Fibroblast of skin of scalp (primary cell): ENCODE measurements around the gene PAX7. TPM values are rescaled to one million over a fixed set of nuclear protein-coding genes. Genes with fewer than 3 reads are reported as not detected.
"Not testable (repeated sequence)": the region's sequence is repeated elsewhere in the genome, so short reads cannot be mapped to it uniquely, and the experiment has no call there.

ENCODE experiments used
- DNase-seq: peaks from one replicate; pipeline ENCODE4 v3.0.0-alpha.2; 2013
- polyA plus RNA-seq, 2 experiments: library from polyadenylated mRNA; unstranded; fragments of 120-200 nt; gene quantifications; one replicate each; pipeline ENCODE4 v1.2.1, GENCODE V29; 2013; ENCODE audit not compliant: insufficient read length in 2 of 2

PAX7 gene
- polyA plus RNA-seq (2013, experiment 1 of 2; ENCODE audit: insufficient read length): 0.34 TPM
- 1.2 TPM for polyA plus RNA-seq (2013, experiment 2 of 2; ENCODE audit: insufficient read length)

DNA sequence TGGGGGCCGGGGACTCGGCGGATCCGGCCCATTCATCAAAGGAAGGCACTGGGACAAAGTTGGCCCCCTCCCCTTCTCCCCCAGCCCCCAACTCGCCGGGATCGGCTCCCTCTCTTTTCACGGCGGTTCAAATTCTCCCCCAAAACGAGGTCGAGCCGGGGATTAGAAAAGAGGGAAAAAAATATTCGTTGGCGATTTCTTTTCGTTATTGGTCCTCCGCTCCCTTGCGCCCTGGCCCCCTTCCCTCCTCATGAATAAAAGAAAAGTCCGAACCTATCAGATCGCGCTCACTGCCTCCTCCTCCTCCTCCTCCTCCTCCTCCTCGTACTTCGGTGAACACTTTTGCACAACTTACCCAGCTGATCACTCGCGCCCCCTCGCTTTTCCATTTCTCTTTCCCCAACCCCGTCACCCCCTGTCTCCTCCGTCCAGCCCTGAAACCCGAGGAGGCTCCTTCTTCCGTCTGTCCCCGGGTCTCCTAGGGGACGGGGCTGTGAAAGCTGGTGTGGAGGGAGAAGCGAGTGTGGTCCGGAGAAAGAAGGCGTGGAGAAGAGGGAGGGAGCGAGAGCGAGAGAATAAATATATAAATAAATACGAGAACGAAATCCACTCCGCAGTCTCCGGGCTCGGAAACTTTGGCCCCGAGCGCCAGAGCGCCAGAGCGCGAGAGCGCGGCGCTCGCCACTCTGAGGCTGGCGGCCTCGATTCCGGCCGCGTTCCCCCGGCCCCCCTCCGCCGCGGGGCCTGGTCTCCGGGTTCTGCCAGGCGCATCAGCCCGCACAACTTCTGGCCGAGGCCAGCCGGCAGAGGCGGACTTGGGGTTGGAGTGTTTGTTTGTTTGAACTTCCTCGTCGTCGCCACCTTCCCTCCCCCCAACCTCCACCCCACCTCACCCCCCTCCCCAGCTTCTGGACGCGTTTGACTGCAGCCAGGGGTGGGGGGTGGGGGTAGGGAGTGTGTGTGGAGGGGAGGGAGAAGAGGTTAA is at the start of gene PAX7:
PAX7 (plus strand) TSS at position 336 of the 985 bp plus-strand sequence. CDS start 758 bp downstream, outside the sequence.
- no peak for DNase-seq

DNA sequence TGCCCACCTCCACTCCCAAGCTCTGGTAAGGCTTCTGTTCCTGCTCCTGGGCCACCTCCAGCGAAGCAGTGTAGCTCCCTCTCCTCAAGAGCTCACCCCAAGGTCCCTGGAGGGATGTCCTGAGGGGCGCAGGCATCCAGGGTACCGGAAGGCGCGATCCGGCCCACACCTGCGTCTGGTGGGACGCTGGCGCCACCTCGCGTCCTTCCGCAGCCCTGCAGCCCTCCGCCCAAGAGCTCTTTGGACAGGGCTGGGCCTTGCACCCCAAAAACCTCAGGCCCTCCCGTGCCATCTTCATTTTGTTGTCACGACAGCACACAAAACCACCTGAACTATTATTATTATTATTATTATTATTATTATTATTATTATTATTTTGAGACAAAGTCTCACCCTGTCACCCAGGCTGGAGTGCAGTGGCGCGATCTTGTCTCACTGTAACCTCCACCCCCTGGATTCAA is 49.2 kb upstream of the PAX7 start:
- DNase-seq: no peak

DNA sequence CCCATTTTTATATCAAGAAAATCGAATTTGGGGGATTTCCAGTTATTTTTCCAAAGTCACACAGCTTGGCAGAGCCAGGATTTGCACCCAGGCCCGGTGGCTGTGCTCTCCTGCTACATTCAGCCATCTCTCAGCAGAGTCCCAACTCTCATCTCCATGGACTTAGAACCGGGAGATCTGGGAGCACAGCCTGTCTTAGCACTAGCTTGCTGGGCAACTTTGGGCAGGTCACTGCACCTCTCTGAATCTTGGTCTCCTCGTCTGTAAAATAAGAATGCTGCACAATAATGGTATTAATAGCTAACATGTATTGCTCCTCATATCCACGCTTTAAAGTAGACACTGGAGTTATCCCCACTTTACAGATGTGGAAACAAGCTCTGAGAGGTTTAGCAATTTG is 47.8 kb upstream of the PAX7 start:
- DNase-seq: no peak

DNA sequence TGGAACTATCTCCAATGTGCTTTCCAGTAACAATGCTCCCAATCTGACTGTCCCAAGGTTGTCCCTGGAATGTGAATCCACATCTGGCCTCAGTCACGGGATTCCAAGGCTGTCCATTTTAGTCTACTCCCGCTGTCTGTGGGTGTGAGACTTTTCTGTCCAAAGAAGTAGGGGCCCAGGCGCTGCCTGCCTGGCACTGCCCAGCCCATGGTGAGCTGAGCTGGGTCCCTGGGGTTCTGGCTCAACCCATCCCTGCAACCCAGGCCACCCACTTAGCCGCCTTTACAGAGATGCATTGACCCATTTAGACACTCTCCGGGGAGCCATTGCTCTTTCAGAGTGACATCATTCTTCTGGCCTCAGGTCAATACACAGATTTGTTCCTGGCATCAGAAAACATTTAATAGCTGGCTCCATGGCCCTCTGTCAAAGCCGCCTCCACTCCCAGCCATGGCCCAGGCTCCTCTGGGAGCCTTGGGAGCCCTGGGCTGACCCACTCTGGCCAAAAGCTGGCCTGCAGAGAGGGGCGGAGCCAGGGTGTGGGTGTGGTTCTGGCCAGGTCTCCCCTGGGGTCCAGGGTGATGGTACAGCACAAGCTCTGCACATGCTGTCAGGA is 47.2 kb upstream of the PAX7 start:
- DNase-seq: no peak

DNA sequence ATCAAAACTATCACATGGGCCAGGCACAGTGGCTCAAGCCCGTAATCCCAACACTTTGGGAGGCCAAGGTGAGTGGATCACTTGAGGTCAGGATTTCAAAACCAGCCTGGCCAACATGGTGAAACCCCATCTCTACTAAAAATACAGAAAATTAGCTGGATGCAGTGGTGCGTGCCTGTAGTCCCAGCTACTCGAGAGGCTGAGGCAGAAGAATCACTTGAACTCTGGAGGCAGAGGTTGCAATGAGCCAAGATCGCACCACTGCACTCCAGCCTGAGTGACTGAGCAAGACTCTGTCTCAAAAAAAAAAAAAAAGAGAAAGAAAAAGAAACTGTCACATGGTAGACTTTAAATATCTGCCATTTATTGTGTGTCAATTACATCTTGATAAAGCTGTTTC is 44.6 kb upstream of the PAX7 start:
- not testable (repeated sequence) for DNase-seq

DNA sequence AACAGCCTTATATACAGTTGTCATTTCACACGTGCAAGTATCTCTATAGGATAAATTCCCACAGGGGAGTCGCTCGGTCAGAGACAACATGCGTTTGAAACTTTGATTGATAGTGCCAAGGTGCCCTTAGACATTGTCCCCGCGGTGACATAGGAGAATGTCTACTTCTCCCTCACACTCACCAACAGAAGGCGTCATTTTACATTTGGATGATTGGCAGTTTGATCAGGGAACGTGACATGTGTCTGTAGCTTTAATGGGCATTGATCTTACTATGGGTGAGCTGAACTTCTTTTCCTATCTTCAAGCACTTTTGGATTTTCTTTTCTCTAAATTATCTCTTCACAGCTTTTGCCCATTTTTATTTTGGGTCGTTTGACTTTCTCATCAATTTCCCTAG is 42.6 kb upstream of the PAX7 start:
- DNase-seq: no peak

DNA sequence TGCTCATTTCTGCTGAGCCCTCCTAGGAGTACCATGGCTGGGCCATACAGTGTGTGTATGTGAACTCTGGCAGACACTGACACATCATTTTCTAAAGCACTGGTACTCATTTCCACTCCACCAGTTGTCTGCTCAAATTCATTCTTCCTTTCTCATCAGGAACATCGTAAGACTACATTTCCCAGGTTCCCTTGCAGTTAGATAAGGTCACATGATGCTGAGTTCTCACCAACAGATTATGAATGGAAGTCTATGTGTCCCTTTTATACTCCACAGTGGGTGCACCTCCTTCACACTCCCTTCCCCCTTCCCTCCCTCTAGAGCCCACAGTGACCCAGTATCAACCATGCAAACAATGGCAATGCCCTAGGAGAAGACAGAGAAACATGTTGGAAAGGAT is 38.3 kb upstream of the PAX7 start:
- DNase-seq: no peak

DNA sequence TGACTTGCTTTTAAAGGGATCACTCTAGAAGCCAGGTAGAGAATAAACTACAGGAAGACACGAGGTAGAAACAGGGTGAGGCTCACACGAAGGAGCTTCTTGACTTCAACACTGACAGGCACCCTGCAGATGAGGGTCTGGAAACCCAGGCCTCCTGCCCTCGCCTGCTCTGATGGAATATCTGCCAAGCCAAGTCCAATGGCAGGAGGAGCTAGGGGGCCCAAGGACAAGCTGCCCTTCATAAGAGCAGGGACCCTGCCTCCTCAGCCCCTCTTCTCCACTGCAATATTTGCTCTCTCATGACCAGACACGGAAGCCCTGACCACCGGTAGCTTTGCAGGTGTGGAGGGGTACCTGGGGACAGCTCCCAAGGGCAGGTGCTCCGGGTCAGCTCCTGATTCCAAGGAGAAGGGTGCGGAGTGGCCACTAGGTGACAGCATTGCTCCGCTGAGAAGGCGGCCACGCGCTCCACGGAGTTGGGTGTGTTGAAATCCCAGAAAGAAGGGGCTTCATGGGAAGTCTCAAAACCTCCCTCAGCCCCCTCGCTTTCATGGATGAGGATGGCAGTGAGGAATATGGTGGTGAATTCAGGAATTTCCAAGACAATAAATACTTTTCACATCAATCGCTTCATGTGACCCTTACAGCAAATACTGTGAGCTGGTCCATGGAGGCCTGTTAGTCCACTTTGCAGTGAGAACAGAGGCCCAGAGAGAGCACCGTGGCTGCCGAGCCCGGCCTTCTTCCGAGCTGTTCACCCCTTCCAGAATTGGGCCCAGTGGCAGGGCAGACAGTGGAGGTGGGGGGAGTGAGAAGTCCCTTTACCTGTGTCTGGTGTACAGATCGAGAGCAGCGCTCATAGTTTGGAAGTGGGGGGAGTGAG is 33.2 kb upstream of the PAX7 start:
- DNase-seq: peak; percentile 32

DNA sequence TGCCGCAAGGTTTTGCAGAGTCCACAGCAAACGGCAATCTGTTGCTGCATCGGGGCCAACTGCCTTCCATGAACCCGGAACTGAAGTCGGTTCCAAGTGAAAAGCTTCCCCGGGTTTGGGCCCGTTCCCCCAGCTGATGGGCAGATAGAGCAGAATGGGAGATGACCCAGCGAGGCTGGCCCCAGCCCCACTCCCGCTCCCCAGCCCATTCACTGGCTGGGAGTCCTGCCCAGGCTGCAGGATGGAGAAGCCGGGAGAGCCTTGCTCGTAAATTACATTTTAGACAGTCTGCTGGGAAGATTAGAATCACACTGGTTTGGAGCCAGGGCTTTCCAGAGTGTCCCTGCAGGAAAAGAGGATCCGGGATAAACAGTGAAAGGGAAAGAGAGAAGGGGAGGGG is 31.6 kb upstream of the PAX7 start:
- DNase-seq: no peak

DNA sequence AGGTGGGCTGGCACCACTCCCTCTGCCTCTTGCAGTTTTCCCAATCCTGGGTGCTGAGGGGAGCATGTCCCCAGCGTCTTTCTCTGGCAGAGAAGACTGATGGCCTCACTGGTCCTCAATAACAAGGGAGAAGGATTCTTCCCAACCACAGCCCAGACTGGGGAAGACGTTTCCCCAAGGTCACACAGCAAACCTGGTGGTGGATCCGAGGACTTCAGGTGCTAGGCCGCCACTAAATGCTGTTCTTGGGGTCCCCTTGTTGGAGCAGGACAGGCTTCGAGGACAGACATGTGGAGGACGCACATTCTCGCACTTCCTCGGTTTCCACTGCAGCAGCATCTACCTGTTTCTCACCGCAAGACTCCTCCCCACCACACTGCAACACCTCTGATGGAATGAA is 30.9 kb upstream of the PAX7 start:
- DNase-seq: no peak

DNA sequence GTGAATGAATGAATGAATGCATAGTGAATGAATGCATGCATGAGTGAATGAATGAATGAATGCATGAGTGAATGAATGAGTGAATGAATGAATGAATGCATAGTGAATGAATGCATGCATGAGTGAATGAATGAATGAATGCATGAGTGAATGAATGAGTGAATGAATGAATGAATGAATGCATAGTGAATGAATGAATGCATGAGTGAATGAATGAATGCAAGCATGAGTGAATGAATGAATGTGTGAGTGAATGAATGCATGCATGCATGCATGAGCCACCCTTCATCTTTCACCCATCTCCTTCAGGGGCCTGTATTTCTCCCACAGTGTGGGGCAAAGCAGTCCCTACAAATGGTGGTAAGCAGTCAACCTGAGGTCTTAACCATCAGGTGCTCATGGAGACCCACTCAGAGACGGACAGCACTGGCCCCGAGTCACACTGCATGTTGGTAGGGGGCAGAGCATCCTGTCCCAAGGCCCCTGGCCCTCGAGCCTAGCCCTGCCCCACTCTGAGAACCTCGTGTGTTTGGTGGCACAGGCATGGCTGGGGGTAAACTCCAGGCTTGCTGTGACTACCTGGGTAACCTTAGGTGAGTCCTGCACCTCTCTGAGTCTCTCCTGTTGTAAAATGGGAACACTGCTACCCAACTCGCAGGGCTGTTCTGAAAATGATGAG is 28.0 kb upstream of the PAX7 start:
- DNase-seq: no peak

DNA sequence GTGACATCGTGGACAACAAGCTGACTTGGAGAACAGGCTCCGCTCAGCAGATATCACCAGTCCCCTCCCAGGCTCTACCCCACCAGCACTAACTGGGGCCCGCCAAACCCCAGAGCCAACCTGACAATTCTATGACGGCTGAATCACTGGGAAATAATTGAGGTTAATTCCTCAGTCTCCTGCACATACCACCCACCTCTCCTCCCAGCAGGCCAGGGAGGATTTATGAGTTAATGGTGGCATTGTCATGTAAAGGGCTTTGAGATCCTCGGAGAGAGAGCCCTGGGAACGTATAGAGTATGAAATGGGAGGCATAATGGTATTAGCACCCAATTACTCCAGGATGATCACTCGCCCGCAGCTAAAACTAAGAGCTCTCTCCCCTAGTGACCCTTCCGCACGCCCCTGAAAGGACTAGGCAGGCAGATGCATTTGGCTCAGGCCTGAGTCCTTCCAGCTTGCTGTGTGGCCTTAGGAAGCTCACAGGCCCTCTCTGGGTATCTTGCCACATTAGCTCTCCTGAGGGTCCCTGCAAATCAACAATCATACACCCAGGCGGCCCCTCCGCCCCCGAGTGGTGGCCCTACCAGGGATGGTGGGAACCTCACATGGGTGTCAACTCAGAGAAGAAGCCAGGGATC is 27.3 kb upstream of the PAX7 start:
- no peak for DNase-seq

DNA sequence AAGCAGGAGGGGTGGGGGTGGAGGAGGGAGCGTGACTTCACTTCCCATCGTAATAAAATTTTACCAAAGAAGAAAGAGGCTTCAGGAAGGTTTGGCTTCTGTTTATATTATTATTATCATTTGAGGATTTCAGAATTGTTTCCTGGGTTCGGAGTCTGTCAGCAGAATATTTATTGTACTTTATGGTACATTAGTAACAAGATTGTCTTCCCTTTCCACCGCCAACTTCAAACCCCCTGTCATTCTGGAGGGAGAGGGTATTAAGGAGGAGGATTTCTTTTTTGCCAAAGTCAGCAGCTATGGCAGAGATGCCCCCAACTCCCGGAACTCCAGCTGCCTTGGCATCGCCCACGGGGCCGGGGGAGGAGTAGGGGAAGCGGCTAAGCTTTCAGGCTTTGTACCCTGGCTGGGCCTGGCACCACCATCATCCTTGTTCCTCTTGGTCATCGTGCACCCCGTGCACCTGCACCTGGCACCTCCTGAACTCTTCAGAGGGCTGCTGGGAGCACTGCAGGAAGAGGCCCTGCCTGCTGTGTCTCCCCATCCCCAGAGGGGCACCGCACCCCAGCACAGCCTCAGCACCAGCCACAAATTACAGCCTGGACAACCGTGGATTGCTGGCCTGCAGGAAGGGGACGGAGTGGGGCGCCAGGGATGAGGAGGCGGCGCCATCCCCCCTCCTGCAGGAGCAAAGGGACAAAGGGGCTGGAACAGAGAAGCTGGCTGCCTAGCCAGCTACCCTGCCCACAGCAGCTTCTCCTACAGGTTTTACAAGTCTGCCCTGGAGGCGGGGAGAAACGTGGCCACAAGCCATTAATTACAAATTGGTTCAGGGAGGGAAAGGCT is 24.0 kb upstream of the PAX7 start:
- no peak for DNase-seq

DNA sequence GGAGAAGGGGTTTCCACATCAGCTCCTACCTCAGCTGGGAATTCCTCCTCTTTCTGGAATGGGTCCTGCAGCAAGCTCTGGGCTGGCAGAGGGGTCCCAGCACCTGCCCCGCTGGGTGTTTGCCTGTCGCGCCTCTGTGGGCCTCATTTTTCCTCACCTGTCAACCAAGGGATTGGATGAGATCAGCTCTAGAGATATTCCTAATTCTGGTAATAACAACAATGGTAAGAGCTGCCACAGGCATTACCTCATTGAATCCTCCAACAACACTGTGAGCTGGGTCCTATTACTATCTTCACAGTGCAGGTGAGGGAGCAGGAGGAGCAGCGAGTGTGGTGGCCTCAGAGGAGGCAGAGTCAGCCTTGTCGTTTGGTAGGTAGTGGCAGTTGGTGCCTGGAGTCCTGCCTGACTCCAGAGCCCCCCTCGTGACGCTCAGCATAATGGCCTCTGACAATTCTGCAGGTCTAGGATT is 23.3 kb upstream of the PAX7 start:
- no peak for DNase-seq

DNA sequence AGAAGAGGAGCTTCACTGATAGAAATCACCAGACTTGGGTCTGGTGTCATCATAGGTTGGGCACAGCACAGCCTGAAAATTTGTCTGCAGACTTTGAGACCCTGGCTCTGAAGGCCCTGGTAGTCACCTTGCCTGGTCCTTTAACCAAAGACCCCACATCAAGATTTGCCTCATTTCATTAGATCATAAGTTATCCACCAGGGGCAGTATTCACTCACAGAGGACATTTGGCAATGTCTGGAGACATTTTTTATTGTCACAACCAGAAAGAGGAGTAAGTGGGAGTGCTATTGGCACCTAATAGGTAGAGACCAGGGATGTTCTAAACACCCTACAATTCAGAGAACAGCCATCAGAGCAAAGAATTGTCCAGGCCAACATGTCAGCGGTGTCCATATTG is 22.1 kb upstream of the PAX7 start:
- DNase-seq: no peak

DNA sequence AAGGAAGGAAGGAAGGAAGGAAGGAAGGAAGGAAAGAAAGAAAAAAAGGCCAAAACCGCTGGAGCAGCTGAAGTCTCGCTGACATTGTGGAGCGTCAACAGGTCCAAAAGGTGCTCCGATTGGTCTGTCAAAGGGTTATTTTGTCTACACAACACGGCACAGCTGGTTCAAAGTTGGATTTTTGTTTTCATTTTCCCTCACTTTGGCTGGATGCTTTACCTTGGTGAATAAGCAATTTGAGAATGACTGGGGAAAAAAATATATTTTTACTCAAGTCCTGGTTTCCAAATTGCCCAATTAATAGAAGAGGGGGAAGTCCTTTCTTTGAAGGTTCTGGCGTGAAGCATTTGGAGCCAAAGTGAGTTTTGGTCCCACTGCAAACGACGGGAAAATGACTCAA is 19.3 kb upstream of the PAX7 start:
- no peak for DNase-seq

DNA sequence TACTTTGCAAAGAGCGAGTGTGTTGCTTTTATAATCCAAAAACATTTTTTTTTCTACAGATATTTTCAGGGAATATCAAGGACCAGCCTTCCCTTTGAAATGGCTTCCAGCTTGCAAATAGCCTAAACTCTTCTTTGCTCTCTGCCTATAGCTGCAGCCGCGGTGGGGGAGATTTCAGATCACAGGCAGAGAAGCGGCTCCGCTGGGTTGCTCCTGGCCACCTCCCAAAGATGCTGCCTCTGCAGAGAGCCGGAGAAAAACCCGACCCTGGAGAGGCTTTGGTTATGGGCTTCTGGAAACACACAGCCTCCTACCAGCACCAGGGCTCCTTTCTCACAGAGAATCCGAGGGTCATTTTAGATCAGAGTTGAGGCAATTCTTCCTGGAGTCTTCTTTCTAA is 18.6 kb upstream of the PAX7 start:
- DNase-seq: no peak

DNA sequence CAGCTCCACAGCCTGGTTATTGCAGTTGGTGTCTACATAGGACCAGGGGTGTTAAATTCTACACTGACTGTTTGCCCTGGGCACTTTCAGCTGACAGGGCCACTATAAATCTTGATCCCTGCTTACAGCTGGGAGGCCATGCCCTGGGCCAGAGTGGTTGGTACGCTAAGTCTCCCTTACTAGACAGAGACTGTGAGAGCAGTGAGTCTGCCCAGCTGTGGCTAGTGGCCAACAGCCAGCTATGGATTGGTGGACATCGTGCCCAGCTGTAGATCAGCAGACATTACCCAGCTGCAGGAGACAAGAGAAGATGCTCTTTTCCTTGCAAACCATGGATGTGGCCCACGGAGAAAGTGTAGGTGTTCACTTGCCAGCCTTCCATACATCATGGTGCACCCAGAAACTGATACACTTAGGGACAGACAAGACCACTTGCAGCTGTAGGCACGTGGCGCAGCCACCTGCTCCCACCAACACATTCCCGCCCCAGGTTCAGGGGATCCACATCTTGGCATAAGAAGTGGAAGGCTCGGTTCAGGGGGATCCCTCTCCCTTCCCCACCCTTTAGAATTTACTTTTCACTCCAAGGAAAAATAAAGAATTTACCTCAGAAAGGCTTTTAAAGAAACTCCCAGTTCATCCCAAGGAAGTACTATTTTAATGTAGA is 16.4 kb upstream of the PAX7 start:
- no peak for DNase-seq

DNA sequence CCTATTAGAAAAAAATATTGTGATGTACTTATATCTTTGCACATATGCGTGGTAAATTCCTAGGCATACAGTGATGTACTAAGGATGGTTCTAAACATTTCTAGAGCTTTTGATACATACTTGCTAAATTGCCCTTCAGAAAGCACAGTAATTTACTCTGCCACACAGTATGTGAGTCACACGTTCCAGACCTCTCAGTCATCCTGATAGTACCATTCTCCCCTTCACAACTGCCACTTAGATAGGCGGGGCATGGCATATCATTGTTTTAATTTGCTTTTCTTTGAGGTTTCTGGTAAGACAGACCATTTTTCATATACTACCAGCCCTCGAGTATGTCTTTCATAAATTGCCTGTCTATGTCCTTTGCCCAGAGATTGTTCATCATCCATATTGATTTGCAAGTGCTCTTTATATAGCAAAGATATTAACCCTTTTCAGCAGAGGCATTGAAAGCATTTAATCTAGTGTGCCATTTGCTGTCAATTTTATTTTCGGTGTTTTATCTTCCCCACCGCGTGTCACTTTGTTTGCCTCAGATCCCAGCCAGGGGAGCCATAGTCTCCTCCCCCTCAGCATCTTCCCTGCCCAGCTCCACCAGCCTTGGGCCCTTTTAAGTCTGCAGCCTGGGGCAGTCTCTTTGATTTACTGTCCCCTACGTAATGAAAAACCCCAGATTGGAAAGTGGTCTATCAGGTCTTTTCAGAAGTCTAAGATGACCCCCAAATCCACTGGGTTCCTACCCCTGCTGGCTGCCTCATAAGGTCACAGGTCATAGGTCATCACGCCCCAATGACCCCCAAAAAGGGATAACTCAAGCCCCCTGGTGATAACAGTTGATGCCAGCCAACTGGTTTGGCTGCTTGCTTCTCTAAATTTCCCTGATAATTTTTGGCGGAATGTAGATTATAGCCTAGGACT is 11.8 kb upstream of the PAX7 start:
- DNase-seq: no peak
